HFFc6 (cell line): ENCODE results near the gene SLC18A2. TPM values are rescaled to one million over a fixed set of nuclear protein-coding genes. Genes with fewer than 3 reads are reported as not detected.

Source experiments
- DNase-seq: peaks from one replicate; pipeline ENCODE4 v3.0.0-alpha.2; 2018
- H3K27ac Mint-ChIP-seq: 2 replicates; pipeline ENCODE4 v1.8.0; 2020; ENCODE audit warnings: mild to moderate bottlenecking, mixed read lengths
- H3K27me3 Mint-ChIP-seq: 2 replicates; pipeline ENCODE4 v1.8.0; 2021; ENCODE audit warnings: mild to moderate bottlenecking, moderate library complexity, mixed read lengths; ENCODE audit not compliant: insufficient read depth
- H3K36me3 Mint-ChIP-seq: 2 replicates; pipeline ENCODE4 v1.8.0; 2021; ENCODE audit warnings: low read depth, mixed read lengths
- H3K4me1 Mint-ChIP-seq: 2 replicates; pipeline ENCODE4 v1.8.0; 2020; ENCODE audit warnings: low read depth, mixed read lengths
- H3K4me3 Mint-ChIP-seq: 2 replicates; pipeline ENCODE4 v1.8.0; 2020; ENCODE audit warnings: mild to moderate bottlenecking, moderate library complexity, mixed read lengths
- H3K9me3 Mint-ChIP-seq: 2 replicates; pipeline ENCODE4 v1.8.0; 2020; ENCODE audit warnings: mild to moderate bottlenecking, mixed read lengths
- total RNA-seq, 6 experiments: library from RNA; stranded (reverse); fragmentation: NEBNext Ultra II Directional; extraction: Animal tissue kit (Norgen Biotek cat#: 25700); gene quantifications; 2 replicates in 1 of 6; 3 replicates in 5 of 6; pipeline ENCODE4 v1.2.3, GENCODE V29; 2021
- TF ChIP-seq, protein P1 (sequence below): fragments of 200-600 bp; sonication (generic); IDR thresholded peaks from 2 replicates; pipeline ENCODE4 v1.5.0; 2021; ENCODE audit warnings: antibody characterized with exemption, mild to moderate bottlenecking

Gene SLC18A2
- total RNA-seq, 6 experiments from 2014 or later, result not detected

- Mint-ChIP-seq H3K4me3 (no peak overlapping the region), H3K27ac (no peak overlapping the region), H3K9me3 (no peaks in the 10 kb centered on the region), H3K27me3 (peaks cover 43% of the 10 kb centered on the region), H3K4me1 (peaks cover 5% of the 10 kb centered on the region), H3K36me3 (no peaks in the 10 kb centered on the region)
- TF ChIP-seq, protein P1, sequence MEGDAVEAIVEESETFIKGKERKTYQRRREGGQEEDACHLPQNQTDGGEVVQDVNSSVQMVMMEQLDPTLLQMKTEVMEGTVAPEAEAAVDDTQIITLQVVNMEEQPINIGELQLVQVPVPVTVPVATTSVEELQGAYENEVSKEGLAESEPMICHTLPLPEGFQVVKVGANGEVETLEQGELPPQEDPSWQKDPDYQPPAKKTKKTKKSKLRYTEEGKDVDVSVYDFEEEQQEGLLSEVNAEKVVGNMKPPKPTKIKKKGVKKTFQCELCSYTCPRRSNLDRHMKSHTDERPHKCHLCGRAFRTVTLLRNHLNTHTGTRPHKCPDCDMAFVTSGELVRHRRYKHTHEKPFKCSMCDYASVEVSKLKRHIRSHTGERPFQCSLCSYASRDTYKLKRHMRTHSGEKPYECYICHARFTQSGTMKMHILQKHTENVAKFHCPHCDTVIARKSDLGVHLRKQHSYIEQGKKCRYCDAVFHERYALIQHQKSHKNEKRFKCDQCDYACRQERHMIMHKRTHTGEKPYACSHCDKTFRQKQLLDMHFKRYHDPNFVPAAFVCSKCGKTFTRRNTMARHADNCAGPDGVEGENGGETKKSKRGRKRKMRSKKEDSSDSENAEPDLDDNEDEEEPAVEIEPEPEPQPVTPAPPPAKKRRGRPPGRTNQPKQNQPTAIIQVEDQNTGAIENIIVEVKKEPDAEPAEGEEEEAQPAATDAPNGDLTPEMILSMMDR, result no peak
- no peak for DNase-seq
Measured at GRCh38 chr10:117239051-117239450, 1.9 kb upstream of the SLC18A2 start.

- H3K27me3 Mint-ChIP-seq, result peaks cover 48% of the 10 kb centered on the region
- no peaks in the 10 kb centered on the region for H3K36me3 Mint-ChIP-seq
- DNase-seq, result no peak
- no peaks in the 10 kb centered on the region for H3K9me3 Mint-ChIP-seq
- H3K4me1 Mint-ChIP-seq, result peaks cover 5% of the 10 kb centered on the region
- TF ChIP-seq, protein P1, result no peak
- no peak overlapping the region for H3K27ac Mint-ChIP-seq
- no peak overlapping the region for H3K4me3 Mint-ChIP-seq
Measured at GRCh38 chr10:117239721-117240620, 943 bp upstream of the SLC18A2 start.

GRCh38 chr10:117241541-117242462 lies 888 bp downstream of the SLC18A2 start:
- Mint-ChIP-seq H3K9me3 (no peaks in the 10 kb centered on the region), H3K36me3 (no peaks in the 10 kb centered on the region), H3K4me3 (no peak overlapping the region), H3K27me3 (peaks cover 45% of the 10 kb centered on the region), H3K27ac (no peak overlapping the region), H3K4me1 (peaks cover 7% of the 10 kb centered on the region)
- TF ChIP-seq, protein P1, result no peak
- no peak for DNase-seq

DNA sequence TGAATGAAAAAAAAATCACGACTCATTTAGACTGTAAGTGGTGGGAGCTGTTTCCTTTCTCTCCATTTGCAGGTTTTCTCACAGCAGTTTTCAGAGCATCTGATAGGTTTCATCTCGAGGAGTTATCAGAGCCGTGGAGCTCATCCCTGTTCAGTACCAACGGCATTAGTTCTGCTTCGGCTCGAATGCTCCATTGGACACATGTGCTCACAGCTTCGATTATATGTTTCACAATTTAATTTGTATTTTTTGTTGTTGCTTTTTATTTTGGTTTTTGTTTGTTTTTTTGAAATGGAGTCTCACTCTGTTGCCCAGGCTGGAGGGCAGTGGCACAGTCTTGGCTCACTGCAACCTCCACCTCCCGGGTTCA lies 1.5 kb downstream of the SLC18A2 start:
- H3K36me3 Mint-ChIP-seq, result no peaks in the 10 kb centered on the region
- no peak overlapping the region for H3K4me3 Mint-ChIP-seq
- peaks cover 47% of the 10 kb centered on the region for H3K27me3 Mint-ChIP-seq
- TF ChIP-seq, protein P1, result no peak
- H3K9me3 Mint-ChIP-seq, result no peaks in the 10 kb centered on the region
- H3K4me1 Mint-ChIP-seq, result peaks cover 13% of the 10 kb centered on the region
- no peak overlapping the region for H3K27ac Mint-ChIP-seq
- no peak for DNase-seq

- Mint-ChIP-seq H3K4me1 (peaks cover 11% of the 10 kb centered on the region), H3K4me3 (no peak overlapping the region), H3K27me3 (peaks cover 44% of the 10 kb centered on the region), H3K27ac (no peak overlapping the region), H3K36me3 (no peaks in the 10 kb centered on the region), H3K9me3 (no peaks in the 10 kb centered on the region)
- TF ChIP-seq, protein P1, result no peak
- DNase-seq, result peak; percentile 3
Measured at GRCh38 chr10:117246997-117247671, 6.2 kb downstream of the SLC18A2 start.
